H1 (cell line): ENCODE results near the gene NTN4. TPM values are rescaled to one million over a fixed set of nuclear protein-coding genes. Genes with fewer than 3 reads are reported as not detected.

Source experiments
- CTCF ChIA-PET: fragments of 300-600 bp; sonication (Branson Sonifier 250); formaldehyde crosslinking; loops from one replicate; lab custom pipeline; 2021; ENCODE audit not compliant: partially characterized antibody; lab: Charles Lee
- POLR2A ChIA-PET: fragments of 300-600 bp; sonication (Branson Sonifier 250); formaldehyde crosslinking; loops from one replicate; lab custom pipeline; 2021; ENCODE audit warnings: inconsistent platforms; ENCODE audit not compliant: partially characterized antibody; lab: Charles Lee
- DNase-seq, 2 experiments: peaks; one replicate each; pipeline versions ENCODE4 v3.0.0 to v3.0.0-alpha.2; 2010 to 2022; ENCODE audit warnings: low spot score in 2 of 2, low read depth in 1 of 2, mixed read lengths in 1 of 2
- FAIRE-seq: peaks from 2 replicates; lab custom pipeline; 2011; peaks lifted over from hg19 to GRCh38; lab: Jason Lieb, UNC
- H2AFZ ChIP-seq: 2 replicates; pipeline ENCODE4 v1.8.1; 2012; ENCODE audit warnings: low read length, inconsistent platforms
- H2AK5ac ChIP-seq: 2 replicates; pipeline ENCODE4 v1.6.1; 2013; ENCODE audit warnings: low read depth, low read length
- H2BK120ac ChIP-seq: replicated peaks from 2 replicates; pipeline ENCODE3; 2013; ENCODE audit warnings: low read depth, low read length, inconsistent platforms
- H2BK12ac ChIP-seq: 2 replicates; pipeline ENCODE4 v1.6.1; 2013; ENCODE audit warnings: low read depth, low read length
- H2BK15ac ChIP-seq: 2 replicates; pipeline ENCODE4 v1.6.1; 2013; ENCODE audit warnings: low read length
- H2BK20ac ChIP-seq: 2 replicates; pipeline ENCODE4 v1.6.1; 2013; ENCODE audit warnings: low read length
- H2BK5ac ChIP-seq: 2 replicates; pipeline ENCODE4 v1.6.1; 2013; ENCODE audit warnings: low read depth, low read length
- H3K14ac ChIP-seq: 2 replicates; pipeline ENCODE4 v1.6.1; 2013; ENCODE audit warnings: inconsistent platforms; ENCODE audit not compliant: insufficient read length
- H3K18ac ChIP-seq: 2 replicates; pipeline ENCODE4 v1.6.1; 2013; ENCODE audit warnings: low read length; ENCODE audit errors: extremely low read depth
- H3K23ac ChIP-seq: 2 replicates; pipeline ENCODE4 v1.6.1; 2013; ENCODE audit warnings: inconsistent platforms; ENCODE audit not compliant: insufficient read length
- H3K23me2 ChIP-seq: 2 replicates; pipeline ENCODE4 v1.6.1; 2013; ENCODE audit warnings: low read depth, low read length
- H3K27ac ChIP-seq: 2 replicates; pipeline ENCODE4 v1.6.1; 2011; ENCODE audit warnings: low read depth, low read length, inconsistent platforms
- H3K27me3 ChIP-seq, 4 experiments: replicated peaks in 1 of 4; 1 replicate in 1 of 4; 2 replicates in 3 of 4; pipeline versions ENCODE4 v1.6.1 to v1.8.1; 2011 to 2013; ENCODE audit warnings: low read length in 3 of 4, mild to moderate bottlenecking in 3 of 4, inconsistent platforms in 2 of 4, mixed read lengths in 2 of 4, moderate library complexity in 1 of 4; ENCODE audit not compliant: control insufficient read depth in 3 of 4, insufficient read depth in 3 of 4; ENCODE audit errors: extremely low read depth in 1 of 4
- H3K36me3 ChIP-seq, 4 experiments: 2 replicates each; pipeline versions ENCODE4 v1.6.1 to v1.8.1; 2011 to 2013; ENCODE audit warnings: mild to moderate bottlenecking in 4 of 4, low read length in 3 of 4, moderate library complexity in 2 of 4, control low read depth in 1 of 4, inconsistent platforms in 1 of 4; ENCODE audit not compliant: insufficient read depth in 4 of 4, control insufficient read depth in 2 of 4
- H3K4ac ChIP-seq: replicated peaks from 2 replicates; pipeline ENCODE3; 2013; ENCODE audit warnings: low read length, low read depth, mixed read lengths, inconsistent platforms; ENCODE audit not compliant: insufficient read length
- H3K4me1 ChIP-seq, 4 experiments: replicated peaks in 1 of 4; 1 replicate in 1 of 4; 2 replicates in 3 of 4; pipeline versions ENCODE4 v1.6.1 to v1.8.1; 2011 to 2013; ENCODE audit warnings: low read length in 3 of 4, inconsistent platforms in 2 of 4, mixed read lengths in 1 of 4; ENCODE audit not compliant: insufficient read depth in 4 of 4, control insufficient read depth in 3 of 4
- H3K4me2 ChIP-seq, 2 experiments: 2 replicates each; pipeline versions ENCODE4 v1.6.1 to v1.8.1; 2011 to 2013; ENCODE audit warnings: low read depth in 2 of 2, low read length in 2 of 2, control low read depth in 1 of 2, inconsistent platforms in 1 of 2, mild to moderate bottlenecking in 1 of 2; ENCODE audit not compliant: insufficient read depth in 1 of 2
- H3K4me3 ChIP-seq, 4 experiments: fragments of 200-600, 300-600 bp in 1 of 4; sonication (generic), shearing (Covaris generic), sonication (Bioruptor Twin) in 1 of 4; 2 replicates each; pipeline versions ENCODE4 v1.5.1 to v1.8.1; 2011 to 2016; ENCODE audit warnings: low read length in 4 of 4, low read depth in 3 of 4, control low read depth in 2 of 4, inconsistent platforms in 2 of 4, mild to moderate bottlenecking in 2 of 4, mixed read lengths in 1 of 4, moderate library complexity in 1 of 4; ENCODE audit not compliant: insufficient read depth in 2 of 4; ENCODE audit errors: extremely low read depth in 1 of 4
- H3K56ac ChIP-seq: replicated peaks from 2 replicates; pipeline ENCODE3; 2013; ENCODE audit warnings: low read depth, mild to moderate bottlenecking, mixed read lengths, low read length, inconsistent platforms; ENCODE audit not compliant: insufficient read length
- H3K79me1 ChIP-seq: 2 replicates; pipeline ENCODE4 v1.6.1; 2013; ENCODE audit warnings: low read depth, low read length, control low read depth
- H3K79me2 ChIP-seq, 2 experiments: 2 replicates each; pipeline versions ENCODE4 v1.6.1 to v1.8.1; 2012 to 2013; ENCODE audit warnings: low read length in 2 of 2, mild to moderate bottlenecking in 2 of 2, inconsistent platforms in 1 of 2; ENCODE audit not compliant: insufficient read depth in 2 of 2, control insufficient read depth in 1 of 2
- H3K9ac ChIP-seq, 4 experiments: replicated peaks in 1 of 4; 1 replicate in 1 of 4; 2 replicates in 3 of 4; pipeline versions ENCODE4 v1.6.1 to v1.8.1; 2011 to 2013; ENCODE audit warnings: low read depth in 3 of 4, low read length in 3 of 4, control low read depth in 2 of 4, mild to moderate bottlenecking in 2 of 4, moderate library complexity in 2 of 4, inconsistent platforms in 1 of 4; ENCODE audit errors: extremely low read depth in 1 of 4
- H3K9me3 ChIP-seq, 2 experiments: 2 replicates each; pipeline versions ENCODE4 v1.6.1 to v1.8.1; 2012 to 2013; ENCODE audit warnings: mild to moderate bottlenecking in 2 of 2, moderate library complexity in 2 of 2, control low read depth in 1 of 2, inconsistent platforms in 1 of 2, low read depth in 1 of 2, low read length in 1 of 2, mixed read lengths in 1 of 2; ENCODE audit not compliant: insufficient read depth in 2 of 2
- H4K20me1 ChIP-seq, 2 experiments: replicated peaks in 1 of 2; 2 replicates each; pipeline versions ENCODE3 to v1.8.1; 2011 to 2013; ENCODE audit warnings: inconsistent platforms in 2 of 2, low read length in 2 of 2, mild to moderate bottlenecking in 1 of 2; ENCODE audit not compliant: insufficient read depth in 2 of 2, control insufficient read depth in 1 of 2
- H4K5ac ChIP-seq: 2 replicates; pipeline ENCODE4 v1.6.1; 2013; ENCODE audit warnings: low read length, low read depth, mixed read lengths, inconsistent platforms; ENCODE audit not compliant: insufficient read length
- H4K8ac ChIP-seq: 2 replicates; pipeline ENCODE4 v1.8.0; 2013; ENCODE audit warnings: mild to moderate bottlenecking, moderate library complexity, low read length, inconsistent platforms; ENCODE audit not compliant: insufficient read depth; ENCODE audit errors: extremely low read depth
- H4K91ac ChIP-seq: replicated peaks from 2 replicates; pipeline ENCODE3; 2013; ENCODE audit warnings: low read length, mixed read lengths, inconsistent platforms; ENCODE audit not compliant: insufficient read length
- CHD1 ChIP-seq: IDR thresholded peaks from 2 replicates; pipeline ENCODE4 v1.6.1; 2012; ENCODE audit warnings: low read depth, low read length, improper control_type of control experiment
- E2F6 ChIP-seq: IDR thresholded peaks from 2 replicates; pipeline ENCODE4 v1.6.1; 2012; ENCODE audit warnings: inconsistent platforms
- JUND ChIP-seq: IDR thresholded peaks from 2 replicates; pipeline ENCODE4 v1.6.1; 2011; ENCODE audit warnings: mild to moderate bottlenecking, improper control_type of control experiment, low read length
- KDM4A ChIP-seq: IDR thresholded peaks from one replicate; pipeline ENCODE4 v1.7.1; 2012; ENCODE audit warnings: low read depth, mild to moderate bottlenecking, moderate library complexity, low read length, inconsistent platforms; ENCODE audit not compliant: severe bottlenecking
- MAFK ChIP-seq: IDR thresholded peaks from 2 replicates; pipeline ENCODE4 v1.6.1; 2012; ENCODE audit warnings: low read depth, mild to moderate bottlenecking, improper control_type of control experiment, low read length
- MAX ChIP-seq: IDR thresholded peaks from 2 replicates; pipeline ENCODE4 v1.6.1; 2012; ENCODE audit warnings: inconsistent platforms
- NANOG ChIP-seq: IDR thresholded peaks from 2 replicates; pipeline ENCODE4 v1.6.1; 2011; ENCODE audit warnings: low read length, low read depth, mild to moderate bottlenecking, inconsistent platforms; ENCODE audit not compliant: insufficient read depth, poor library complexity, severe bottlenecking
- POLR2AphosphoS5 ChIP-seq: IDR thresholded peaks from 2 replicates; pipeline ENCODE4 v1.6.1; 2011; ENCODE audit warnings: low read depth, low read length
- RNF2 ChIP-seq: fragments of 200-900, 300-1000 bp; sonication (generic); IDR thresholded peaks from 2 replicates; pipeline ENCODE4 v1.7.1; 2016; ENCODE audit warnings: borderline replicate concordance, low read depth, mild to moderate bottlenecking, antibody characterized with exemption, low read length; ENCODE audit not compliant: poor library complexity, severe bottlenecking; ENCODE audit errors: missing control alignments
- SIN3A ChIP-seq, 2 experiments: IDR thresholded peaks in 1 of 2; conservative IDR thresholded peaks in 1 of 2; 2 replicates each; pipeline ENCODE4 v1.6.1; 2011 to 2012; ENCODE audit warnings: low read length in 2 of 2, improper control_type of control experiment in 1 of 2, low read depth in 1 of 2, mild to moderate bottlenecking in 1 of 2
- SP1 ChIP-seq: IDR thresholded peaks from 2 replicates; pipeline ENCODE4 v1.6.1; 2011; ENCODE audit warnings: low read depth, low read length
- SUZ12 ChIP-seq: fragments of 200-600 bp; sonication (generic); IDR thresholded peaks from 2 replicates; pipeline ENCODE4 v1.6.1; 2012; ENCODE audit warnings: mild to moderate bottlenecking, inconsistent platforms, low read length, moderate library complexity, mixed read lengths
- TAF1 ChIP-seq: IDR thresholded peaks from 2 replicates; pipeline ENCODE4 v1.6.1; 2011; ENCODE audit warnings: mild to moderate bottlenecking, low read depth, low read length
- ZNF274 ChIP-seq: IDR thresholded peaks from 2 replicates; pipeline ENCODE4 v1.7.0; 2012; ENCODE audit warnings: low read length, borderline replicate concordance; ENCODE audit errors: extremely low read depth
- polyA plus RNA-seq, 7 experiments: library from polyadenylated mRNA; depleted of rRNA in 3 of 7; stranded (reverse) in 5 of 7; unstranded in 2 of 7; fragments of >200 nt in 5 of 7; fragments of 200-250 nt in 2 of 7; gene quantifications; 1 replicate in 5 of 7; 2 replicates in 1 of 7; 4 replicates in 1 of 7; pipeline versions ENCODE4 v1.2.1 to v1.2.3, GENCODE V29; 2011 to 2013; ENCODE audit warnings: missing spikeins in 2 of 7, mixed read lengths in 2 of 7
- total RNA-seq: library from RNA; stranded (reverse); fragmentation: NEBNext Ultra II Directional; extraction: Animal tissue kit (Norgen Biotek cat#: 25700); gene quantifications from 2 replicates; pipeline ENCODE4 v1.2.1, GENCODE V29; 2021

Gene NTN4
- total and polyA plus RNA-seq, 2 of the 8 experiments (the other 6 are each of a cell fraction or from before 2014, with no cell fraction given): 0.74 to 1.3 TPM

GRCh38 chr12:95674163-95674562, 116.4 kb downstream of the NTN4 start:
- Histone ChIP-seq H3K4me2 (no peak overlapping the region), H3K27ac (no peak overlapping the region), H2AFZ (no peak overlapping the region), H3K36me3 (no peaks in the 10 kb centered on the region), H4K5ac (no peak overlapping the region), H3K4me3 (no peak overlapping the region), H3K9ac (no peak overlapping the region), H2BK120ac (no peak overlapping the region), H2BK5ac (no peak overlapping the region), H2BK20ac (no peak overlapping the region), H3K27me3 (no peaks in the 10 kb centered on the region), H3K79me2 (no peaks in the 10 kb centered on the region), H2BK12ac (no peak overlapping the region), H3K79me1 (no peaks in the 10 kb centered on the region), H4K8ac (no peak overlapping the region), H2BK15ac (no peak overlapping the region), H3K4ac (no peak overlapping the region), H3K4me1 (no peaks in the 10 kb centered on the region), H3K9me3 (no peaks in the 10 kb centered on the region), H3K23ac (no peak overlapping the region), H3K56ac (no peak overlapping the region), H3K18ac (no peak overlapping the region), H4K91ac (no peak overlapping the region), H2AK5ac (no peak overlapping the region), H3K14ac (no peak overlapping the region), H4K20me1 (no peaks in the 10 kb centered on the region), H3K23me2 (no peaks in the 10 kb centered on the region)
- peak; percentile 36 for FAIRE-seq
- DNase-seq: no peak
- TF ChIP-seq MAX (no peak), ZNF274 (no peak), TAF1 (no peak), SP1 (no peak), SIN3A (conservative IDR thresholded peaks at IDR 0.05 in 1 of 2, IDR thresholded peaks at IDR 0.05 in 1 of 2; ENCODE audit: low read depth in 1 of 2, low read length in 2 of 2) (no peak), KDM4A (no peak), CHD1 (no peak), MAFK (no peak), RNF2 (no peak), E2F6 (no peak), NANOG (no peak), POLR2AphosphoS5 (no peak), SUZ12 (no peak), JUND (no peak)
- ChIA-PET POLR2A (interaction anchor here (0.6 kb wide), 1 partner anchor 149 kb away, joined by 5 read pairs; no protein-coding TSS in a partner anchor), CTCF (interaction anchor here (0.6 kb wide), 2 partner anchors 86 to 1184 kb away, joined by 3 read pairs; no protein-coding TSS in a partner anchor)
